ENCODE data around the gene ATP1A3.
"Not testable (repeated sequence)": the region's sequence is repeated elsewhere in the genome, so short reads cannot be mapped to it uniquely, and the experiment has no call there.

The ATP1A3 gene

DNA sequence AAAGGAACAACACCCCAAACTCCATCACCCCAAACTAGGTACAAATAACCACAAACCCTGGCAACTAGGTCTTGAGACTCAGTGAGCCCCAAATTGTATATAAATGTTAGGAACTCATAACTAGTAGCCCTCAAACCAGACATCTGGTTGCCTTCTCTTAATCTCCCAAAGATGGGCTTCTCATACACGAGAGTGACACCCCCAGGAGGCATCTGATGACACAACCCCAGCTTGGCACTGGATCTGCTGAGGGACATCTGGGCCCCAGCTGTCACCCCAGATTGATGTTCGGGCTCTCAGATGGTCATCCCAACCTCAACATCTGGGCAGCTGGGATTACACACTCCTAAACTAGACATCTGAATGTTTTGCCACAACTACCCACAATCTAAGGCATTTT lies 49.7 kb downstream of the ATP1A3 start:
- no peak for DNase-seq

DNA sequence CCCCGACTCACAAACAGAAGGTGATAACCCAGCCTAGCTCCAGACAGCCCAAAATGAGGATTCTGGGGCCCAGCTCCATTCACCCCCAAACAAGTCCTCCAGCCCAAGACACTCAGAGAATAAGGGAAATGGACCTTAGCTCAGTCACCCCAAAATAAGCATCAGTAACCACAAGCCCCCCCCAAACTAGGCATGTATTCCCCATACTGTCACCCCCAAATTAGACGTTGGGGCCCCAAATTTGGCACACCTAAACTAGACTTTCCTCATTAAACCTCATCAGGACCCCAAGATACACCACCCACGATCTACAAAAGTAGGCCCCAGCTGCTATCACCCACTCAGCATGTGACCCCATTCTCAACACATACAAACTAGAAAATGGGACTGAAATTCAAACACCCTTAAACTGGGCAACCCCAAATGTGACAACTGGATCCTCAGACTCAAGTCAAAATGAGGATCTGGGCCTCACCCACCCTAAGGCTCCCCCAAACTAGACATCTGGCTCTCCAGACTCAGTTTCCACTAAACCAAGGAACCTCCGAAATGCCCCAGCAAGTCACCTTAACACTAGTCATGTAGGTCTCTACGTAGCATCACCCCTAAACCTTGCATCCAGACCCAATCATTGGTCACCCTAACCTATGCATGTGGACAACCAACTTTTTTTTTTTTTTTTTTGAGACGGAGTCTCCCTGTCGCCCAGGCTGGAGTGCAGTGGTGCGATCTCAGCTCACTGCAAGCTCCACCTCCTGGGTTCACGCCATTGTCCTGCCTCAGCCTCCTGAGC lies 52.4 kb downstream of the ATP1A3 start:
- DNase-seq = no peak

DNA sequence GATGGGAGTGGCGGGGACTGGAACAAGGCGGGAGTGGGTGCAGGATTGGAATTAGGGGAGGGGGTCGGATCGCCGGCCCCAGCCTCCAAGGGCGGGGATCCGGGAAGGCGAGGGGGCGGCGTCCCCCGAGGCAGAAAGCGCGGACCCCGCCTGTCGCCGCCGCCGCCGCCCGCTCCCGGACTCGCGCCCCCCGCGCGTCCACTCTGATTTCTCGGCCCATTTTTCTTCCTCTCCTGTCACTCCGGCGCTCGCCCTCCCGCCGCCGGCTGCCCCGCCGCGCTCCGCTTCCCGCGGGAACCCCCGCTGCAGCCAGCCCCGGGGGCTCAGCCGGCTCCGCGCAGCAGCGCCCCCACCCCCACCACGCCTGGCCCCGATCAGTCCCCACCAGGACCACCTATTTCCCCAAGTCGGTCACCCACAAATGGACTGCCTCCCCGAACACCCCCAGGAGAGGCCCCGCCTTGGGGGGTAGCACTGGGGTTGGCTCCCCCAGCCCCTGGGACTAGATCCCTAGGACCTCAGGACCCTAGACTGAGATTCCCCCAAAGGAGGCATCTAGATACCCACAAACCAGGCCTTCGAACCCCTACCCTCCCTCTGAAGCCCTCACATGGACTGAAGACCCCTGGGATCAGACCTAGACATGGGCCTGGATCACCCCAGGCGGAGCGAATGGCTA lies 53.2 kb downstream of the ATP1A3 start:
- no peak for DNase-seq

GRCh38 chr19:41939861-41940730 lies 53.9 kb downstream of the ATP1A3 start:
- peak; percentile 82 for DNase-seq

DNA sequence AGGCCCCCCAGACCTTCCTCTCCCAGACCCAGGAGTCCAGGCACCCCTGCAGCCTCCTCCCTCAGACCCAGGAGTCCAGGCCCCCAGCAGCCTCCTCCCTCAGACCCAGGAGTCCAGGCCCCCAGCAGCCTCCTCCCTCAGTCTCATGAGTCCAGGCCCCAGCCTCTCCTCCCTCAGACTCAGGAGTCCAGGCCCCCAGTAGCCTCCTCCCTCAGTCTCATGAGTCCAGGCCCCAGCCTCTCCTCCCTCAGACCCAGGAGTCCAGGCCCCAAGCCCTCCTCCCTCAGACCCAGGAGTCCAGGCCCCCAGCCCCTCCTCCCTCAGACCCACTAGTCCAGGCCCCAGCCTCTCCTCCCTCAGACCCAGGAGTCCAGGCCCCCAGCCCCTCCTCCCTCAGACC lies 54.8 kb downstream of the ATP1A3 start:
- DNase-seq = not testable (repeated sequence)

DNA sequence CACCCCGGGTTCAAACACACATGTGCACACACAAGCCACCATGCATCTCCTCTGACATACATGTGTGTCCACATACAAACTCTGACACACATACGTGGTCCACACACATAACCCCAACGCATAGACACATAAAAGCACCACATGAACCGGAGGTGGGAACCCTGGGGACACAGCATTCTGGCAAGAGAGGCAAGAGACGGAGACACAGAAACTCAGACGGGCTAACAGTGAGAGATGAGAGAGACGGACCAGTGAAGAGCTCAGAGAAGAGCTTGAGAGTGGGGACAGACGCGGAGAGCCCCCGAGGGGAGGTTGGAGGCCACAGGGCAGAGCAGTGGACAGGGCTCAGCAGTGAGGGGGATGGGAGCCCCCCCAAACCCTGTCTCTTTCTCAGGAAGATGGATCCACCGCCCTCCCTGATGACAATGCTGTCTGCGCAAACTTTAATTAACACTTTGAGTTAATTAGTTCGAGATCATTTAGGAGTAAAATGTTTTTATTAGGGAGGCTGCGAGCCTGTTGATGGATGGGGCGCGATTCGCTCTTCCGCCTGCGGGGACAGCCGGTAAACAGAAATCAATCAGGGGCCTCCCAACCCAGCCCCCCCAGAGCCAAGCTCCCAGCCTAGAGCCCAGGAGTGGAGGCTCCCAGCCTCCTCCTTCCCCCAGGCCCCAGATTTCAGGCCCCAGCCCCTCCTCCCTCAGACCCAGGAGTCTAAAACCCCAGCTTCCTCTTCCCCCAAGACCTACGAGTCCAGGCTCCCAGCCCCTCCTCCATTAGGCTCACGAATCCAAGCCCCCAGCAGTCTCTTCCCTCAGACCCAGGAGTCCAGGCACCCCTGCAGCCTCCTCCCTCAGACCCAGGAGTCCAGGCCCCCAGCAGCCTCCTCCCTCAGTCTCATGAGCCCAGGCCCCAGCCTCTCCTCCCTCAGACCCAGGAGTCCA lies 56.2 kb downstream of the ATP1A3 start:
- DNase-seq = no peak

DNA sequence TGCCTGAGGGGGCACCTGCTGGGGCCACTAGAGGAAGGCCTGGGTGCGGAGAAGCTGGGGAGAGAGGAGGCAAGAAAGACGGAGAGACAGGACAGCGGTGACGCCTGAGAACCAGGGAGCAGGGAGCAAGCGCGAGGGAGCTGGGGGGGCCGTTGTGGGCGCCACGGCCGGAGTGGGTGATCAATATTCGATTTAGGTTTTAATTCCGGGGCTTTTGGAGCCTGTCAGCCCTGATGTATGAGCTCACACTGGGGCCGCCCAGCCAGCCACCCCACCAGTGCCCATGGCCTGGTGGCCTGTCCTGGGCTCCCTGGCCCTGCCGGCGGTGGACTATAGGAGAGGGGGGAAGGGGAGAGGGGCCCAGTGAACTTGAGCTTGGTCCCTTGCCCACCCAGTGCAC lies 57.1 kb downstream of the ATP1A3 start:
- DNase-seq = no peak

DNA sequence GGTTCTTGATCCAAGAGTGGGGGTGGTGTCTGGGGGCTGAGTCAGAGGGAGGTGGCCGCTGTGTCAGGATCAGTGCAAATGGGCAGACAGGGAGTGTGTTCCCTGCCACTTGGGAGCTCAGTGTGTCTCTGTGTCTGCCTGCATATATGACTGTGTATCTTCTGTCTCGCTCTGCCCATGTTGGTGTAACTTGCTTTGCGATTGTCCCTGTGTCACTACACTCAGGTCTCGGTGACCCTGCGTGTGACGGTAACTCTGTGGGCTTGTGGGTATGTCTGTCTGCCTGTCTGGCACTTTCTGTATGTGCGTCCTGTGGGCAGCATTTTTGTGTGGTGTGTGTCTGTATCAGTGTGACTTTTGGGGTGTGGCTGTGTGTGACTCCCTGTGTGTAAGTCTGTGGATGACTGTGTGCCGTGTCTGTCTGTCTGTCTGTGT lies 57.6 kb downstream of the ATP1A3 start:
- no peak for DNase-seq

- no peak for DNase-seq
Measured at GRCh38 chr19:41935760-41936415, 58.1 kb downstream of the ATP1A3 start.

- DNase-seq = peak; percentile 90
Measured at GRCh38 chr19:41934849-41935374, 59.1 kb downstream of the ATP1A3 start.

GRCh38 chr19:41933693-41934426 lies 60.2 kb downstream of the ATP1A3 start:
- no peak for DNase-seq

GRCh38 chr19:41932720-41933332 lies 61.2 kb downstream of the ATP1A3 start:
- no peak for DNase-seq

GRCh38 chr19:41932259-41932719 lies 61.7 kb downstream of the ATP1A3 start:
- DNase-seq = no peak

DNA sequence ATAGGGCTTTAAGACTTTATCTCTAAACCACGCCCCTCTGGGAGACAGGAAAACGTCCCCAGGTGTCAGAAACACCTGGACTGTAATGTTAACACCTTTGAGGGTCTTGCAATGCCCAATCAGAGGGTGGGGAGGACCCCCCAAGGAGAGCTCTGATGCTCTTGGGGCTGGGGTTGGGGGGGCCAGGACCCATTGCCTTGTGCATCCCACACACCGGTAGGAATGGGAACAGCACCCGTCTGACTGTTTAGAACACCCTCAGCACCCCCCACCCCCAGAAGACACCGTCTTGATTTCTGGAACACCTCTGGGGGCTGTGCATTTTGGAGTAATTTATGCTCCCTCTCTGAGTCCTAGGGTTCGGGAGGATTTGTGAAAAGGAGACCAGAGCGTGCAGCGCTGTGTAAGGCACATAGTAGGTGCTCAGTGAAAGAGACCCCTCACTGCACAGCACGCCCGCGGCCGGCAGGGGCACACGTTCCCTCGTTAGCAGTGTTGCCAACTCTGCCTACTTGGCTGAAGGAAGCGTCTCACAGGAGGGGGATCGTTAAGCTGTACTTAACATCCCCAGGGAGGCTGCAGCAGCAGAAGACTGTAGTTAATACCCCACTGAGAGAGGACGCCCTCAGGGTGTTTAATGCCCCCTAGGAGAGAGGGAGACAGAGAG lies 63.0 kb downstream of the ATP1A3 start:
- no peak for DNase-seq

DNA sequence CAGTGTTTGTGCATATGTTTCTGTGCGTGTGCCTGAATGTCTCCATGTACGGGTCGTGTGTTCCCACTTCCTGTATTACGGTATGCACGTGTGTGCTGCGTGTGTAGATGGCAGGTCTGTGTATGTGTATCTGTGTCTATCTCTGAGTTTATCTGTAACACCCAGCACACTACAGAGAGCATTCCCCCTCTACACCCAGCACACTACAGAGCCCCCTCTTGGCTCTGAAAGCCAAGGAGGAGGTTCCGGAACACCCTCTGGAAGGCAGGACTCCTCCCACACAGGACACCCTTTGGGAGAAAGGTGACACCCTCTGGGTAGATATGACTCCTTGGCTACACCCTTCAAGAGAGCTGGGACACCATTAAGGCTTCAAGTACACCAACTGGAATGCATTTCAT lies 63.7 kb downstream of the ATP1A3 start:
- DNase-seq = no peak

DNA sequence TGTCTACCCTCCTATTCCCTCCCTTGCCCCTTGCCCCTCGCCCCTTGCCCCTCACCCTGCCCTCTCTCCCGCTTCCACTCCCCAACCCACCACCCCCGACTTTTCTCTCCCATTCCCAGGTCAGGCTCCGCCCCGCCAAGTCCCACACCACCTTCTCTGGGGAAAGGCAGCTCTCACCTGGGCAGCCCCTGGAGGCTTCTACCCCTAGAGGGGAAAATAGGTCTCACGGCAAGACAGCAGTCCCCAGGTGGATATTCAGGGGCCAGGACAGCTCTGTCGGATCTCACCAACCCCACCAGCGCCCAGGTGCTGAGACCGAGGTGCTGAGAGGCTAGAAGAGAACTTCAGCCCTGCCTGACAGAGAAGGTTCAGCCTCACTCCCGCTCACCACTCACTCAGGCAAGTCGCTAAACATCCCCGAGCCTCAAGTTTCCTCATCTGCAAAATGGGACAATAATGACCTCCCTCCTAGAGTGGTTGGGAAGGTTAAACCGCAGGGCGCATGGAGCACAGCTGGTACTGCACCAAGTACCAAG lies 64.4 kb downstream of the ATP1A3 start:
- no peak for DNase-seq

- no peak for DNase-seq
Measured at GRCh38 chr19:41928754-41929535, 65.1 kb downstream of the ATP1A3 start.

- DNase-seq = peak; percentile 69
Measured at GRCh38 chr19:41928221-41928683, 65.8 kb downstream of the ATP1A3 start, which contains the start of gene ERFL. Gene ERFL, minus strand, starts transcription at chr19:41928449. Its CDS starts 15,530 bp downstream, at chr19:41912919.
